ENCODE measurements around the gene ADGRA3.
A peak's percentile ranks its signal among the peaks of the same experiment; 100 is the strongest.

The ADGRA3 gene

GRCh38 chr4:22434895-22435294 lies 81.0 kb downstream of the ADGRA3 start:
- peak; percentile 6 for DNase-seq

GRCh38 chr4:22430626-22431025 lies 85.2 kb downstream of the ADGRA3 start:
- no peak for DNase-seq

DNA sequence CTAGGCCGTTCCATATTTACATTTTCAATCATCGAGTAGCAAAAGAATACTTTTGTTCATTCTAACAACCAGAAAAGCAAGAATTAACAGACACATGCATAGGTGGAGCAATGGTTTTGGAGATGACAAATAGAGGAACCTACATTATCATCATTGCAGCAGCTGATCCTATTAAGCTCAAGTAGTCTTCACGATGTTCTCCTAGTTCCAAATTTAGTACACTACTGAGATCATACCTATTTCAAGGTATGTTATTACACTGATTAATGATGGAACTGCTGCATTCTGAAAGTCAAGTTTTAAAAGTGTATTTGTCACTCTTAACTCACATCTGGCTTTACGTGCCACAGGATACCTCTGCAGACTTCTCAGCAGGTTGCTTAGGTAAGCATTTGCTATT lies 87.4 kb downstream of the ADGRA3 start:
- no peak for DNase-seq

DNA sequence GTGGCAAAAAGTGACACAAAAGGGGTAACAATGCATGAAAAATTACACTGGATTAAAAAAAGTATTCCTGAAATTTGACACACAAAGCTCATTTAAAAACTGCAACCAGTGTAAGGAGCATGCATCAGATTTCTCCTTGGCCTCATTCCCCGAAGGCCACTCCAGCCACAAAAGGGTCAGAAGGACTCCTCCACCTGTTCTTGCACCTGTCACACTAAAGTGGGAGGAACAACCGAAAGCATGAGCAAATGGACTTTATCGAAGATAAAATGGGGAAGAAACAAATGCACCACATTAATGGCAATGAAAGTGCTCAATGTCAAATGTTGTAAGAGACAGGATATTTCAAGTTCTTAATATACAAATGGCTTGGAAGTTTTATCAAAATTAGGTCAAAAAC lies 88.2 kb downstream of the ADGRA3 start:
- DNase-seq: no peak

DNA sequence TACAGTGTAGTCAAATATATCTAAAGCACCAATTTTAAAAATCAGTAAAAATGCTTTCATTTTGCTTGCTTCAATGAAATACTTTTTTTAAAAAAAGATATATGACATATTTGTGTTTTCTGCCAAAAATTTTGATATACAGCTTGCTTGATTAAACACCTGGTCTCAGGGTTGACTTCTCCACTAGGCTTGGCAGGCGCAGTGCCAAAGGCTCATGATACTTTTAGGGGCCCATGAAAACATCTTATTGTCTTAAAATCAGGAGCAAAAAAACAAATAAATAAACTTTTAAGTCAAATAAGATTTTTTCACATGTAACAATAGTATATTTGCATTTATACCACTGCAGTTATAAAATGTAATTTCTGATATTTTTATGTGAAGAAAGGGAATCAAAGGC lies 95.6 kb downstream of the ADGRA3 start:
- no peak for DNase-seq

DNA sequence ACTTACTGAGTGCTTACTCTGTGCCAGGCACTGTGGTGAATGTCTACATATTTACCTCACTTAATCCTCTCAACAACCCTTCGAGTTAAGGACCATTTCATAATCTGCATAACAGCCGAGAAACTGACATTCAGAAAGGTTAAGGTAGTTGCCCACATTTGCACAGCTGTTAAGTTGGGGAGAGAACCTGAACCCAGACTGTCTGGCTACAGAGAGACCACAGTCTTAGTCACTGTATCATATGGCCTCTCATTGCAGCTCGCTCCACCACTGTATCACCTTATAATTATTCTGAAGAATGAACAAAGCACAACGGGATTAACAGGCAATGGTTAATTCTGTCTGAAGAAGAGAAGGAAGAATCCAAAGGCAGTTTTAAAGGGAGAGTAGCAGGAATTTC lies 98.5 kb downstream of the ADGRA3 start:
- no peak for DNase-seq

- no peak for DNase-seq
Observed at GRCh38 chr4:22416403-22416802, 99.5 kb downstream of the ADGRA3 start.

DNA sequence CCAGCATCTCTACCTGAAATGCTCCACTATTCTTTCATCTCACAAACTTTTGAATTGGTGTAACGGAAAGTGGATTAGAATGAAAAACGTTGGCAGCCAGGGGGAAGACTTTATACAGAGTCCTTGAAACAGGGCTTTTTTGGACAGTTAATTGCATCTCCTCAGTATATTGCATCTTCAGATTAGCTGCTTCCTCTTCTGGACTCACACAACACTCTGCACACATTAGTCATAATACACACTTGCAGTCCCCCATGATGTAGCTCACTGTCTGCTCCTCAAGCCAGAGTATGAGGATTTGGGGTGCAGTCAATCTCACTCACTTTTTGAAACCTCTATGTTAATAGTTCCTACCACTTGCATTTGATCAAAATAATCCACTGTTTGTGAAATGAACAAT lies 101.0 kb downstream of the ADGRA3 start:
- DNase-seq: peak; percentile 14

DNA sequence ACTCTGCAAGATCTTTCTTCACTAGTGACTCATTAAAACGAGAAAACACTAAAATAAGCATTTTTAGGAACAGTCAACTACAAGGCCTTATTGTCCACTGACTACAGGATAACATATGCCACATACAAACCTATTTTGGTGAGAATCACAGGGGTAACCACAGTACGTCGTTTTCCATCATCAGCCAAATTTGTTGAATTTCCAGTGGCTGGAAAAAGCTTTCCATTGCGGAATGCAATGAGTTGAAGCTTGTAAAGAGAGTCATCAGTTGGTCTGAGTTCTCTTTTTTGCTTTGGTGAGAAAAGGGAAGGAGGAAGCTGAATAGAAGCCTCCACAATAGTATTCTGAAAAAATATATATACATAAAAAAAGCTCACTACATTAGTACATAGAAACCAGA lies 102.4 kb downstream of the ADGRA3 start:
- DNase-seq: peak; percentile 38

DNA sequence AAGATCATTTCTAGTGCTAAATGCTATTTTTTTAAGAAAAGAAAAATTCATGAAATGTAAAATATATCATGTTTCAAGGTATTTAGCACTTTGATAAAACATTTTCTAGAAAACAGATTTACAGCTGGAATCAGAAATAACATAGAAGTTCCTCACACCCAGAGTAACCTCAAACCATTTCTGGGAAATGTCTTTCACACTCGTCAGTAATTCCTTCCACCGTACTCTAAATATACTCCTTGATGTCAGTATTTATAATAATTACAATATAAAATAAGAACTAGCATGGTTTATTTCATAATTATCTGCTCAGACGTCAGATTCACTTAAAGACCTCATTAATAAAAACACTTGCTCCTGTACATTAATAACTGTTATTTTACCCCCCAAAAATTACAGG lies 103.9 kb downstream of the ADGRA3 start:
- DNase-seq: no peak

- peak; percentile 51 for DNase-seq
Observed at GRCh38 chr4:22410645-22411247, 105.1 kb downstream of the ADGRA3 start.

DNA sequence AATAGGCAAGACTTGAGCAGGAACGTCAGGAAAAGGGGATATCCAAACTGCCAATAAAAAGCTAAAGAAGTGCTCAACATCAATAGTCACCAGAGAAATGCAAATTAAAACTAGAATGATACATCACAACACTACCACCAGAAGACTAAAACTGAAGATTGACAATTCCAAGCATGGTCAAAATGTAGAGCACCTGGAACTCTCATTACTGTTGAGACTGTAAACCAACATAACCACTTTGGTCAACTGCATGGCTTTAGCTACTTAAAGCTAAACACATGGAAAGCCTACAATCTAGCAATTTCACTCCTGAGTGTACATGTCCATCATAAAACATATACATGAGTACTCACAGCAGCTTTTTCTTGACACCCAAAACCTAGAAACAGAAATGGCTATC lies 107.4 kb downstream of the ADGRA3 start:
- DNase-seq: no peak

- no peak for DNase-seq
Observed at GRCh38 chr4:22407361-22407760, 108.5 kb downstream of the ADGRA3 start.

DNA sequence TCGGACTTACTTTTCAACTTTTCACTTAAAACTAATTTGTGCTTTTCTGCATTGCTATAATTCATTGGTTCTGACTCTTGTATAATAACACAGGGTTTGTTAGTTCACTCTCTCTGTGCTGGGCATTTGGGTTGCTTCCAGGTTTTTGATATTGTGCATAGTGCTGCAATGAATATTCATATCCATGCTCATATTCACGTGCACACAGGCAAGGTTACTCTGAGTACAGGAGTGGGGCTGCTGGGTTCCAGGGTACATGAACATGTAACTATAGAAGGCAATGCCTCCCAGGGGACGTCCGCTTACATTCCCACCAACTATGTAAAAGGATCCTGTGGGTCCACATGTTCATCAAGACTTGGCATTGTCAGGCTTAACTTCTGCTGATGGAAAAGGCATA lies 117.2 kb downstream of the ADGRA3 start:
- DNase-seq: no peak

GRCh38 chr4:22391551-22391950 lies 124.3 kb downstream of the ADGRA3 start:
- no peak for DNase-seq

DNA sequence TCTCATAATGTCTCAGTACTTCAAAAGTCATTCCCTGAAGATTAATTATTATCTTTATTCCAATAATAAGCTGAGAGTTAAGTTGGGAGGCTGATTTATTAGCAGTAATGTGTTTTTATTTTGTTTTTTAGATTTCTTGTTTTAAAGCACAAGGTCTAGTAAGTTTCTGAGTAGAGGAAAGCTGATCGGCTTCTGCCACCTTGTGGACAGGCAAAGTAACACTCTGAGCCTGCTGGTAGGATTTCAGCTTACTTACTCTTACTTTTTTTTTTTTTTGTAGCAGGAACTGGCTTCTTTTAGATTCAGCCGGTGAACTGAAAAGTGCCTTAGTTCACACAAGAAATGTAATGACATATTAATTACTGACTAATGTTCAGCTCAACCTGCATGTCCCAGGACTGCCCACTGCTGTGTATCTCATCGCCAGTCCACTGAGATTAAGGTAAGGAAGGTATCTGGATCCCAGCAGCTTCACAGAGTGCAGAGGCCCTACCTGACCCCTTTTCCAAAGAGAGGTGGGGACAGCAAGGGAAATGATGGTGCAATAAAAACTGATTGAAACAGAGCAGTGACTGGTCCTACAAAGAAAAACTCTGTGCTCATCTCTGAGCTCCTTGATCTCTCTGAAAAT lies 126.5 kb downstream of the ADGRA3 start:
- peak; percentile 55 for DNase-seq

DNA sequence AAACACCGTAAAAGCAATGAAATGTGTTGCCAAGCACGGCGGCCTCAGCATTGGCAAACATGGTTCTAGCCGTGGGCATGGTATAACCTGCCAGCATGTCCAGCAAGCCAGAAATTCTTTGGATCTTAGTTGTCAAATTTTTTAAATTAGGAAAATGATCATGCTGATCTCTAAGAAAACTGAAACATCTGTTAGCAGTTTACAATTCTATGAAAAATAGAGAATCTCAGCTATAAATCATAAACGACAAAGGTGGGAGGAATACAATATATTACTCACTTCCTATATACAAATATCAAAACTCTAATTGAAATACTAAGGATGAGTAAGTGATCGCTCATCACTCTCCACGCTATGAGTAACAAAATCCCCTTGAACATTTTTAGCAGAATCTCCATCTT lies 130.3 kb downstream of the ADGRA3 start:
- DNase-seq: peak; percentile 5

DNA sequence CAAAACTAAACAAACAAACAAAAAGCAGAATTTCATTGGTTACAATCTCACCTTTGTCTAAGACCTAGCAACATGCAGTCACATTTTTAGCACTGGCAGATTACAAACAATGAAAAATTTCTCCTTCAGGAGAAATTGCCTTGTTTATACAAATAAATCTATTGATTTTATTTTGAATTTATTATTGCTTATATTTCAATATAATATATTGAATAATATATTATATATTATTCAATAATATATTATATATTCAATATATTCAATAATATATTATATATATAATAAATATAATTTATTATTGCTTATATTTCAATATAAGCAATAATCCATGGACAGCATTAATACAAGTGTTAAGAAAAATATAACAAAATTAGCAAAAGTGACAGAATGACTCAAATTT lies 131.7 kb downstream of the ADGRA3 start:
- DNase-seq: no peak

DNA sequence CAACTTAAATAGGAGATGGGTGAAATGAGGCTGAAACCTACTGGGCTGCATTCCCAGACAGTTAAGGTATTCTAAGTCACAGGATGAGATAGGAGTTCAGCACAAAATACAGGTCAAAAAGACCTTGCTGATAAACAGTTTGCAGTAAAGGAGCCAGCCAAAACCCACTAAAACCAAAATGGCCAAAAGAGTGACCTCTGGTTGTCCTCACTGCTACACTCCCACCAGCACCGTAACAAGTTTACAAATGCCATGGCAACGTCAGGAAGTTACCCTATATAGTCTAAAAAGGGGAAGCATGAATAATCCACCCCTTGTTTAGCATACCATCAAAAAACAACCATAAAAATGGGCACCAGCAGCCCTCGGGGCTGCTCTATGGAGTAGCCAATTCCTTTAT lies 133.7 kb downstream of the ADGRA3 start:
- peak; percentile 19 for DNase-seq

DNA sequence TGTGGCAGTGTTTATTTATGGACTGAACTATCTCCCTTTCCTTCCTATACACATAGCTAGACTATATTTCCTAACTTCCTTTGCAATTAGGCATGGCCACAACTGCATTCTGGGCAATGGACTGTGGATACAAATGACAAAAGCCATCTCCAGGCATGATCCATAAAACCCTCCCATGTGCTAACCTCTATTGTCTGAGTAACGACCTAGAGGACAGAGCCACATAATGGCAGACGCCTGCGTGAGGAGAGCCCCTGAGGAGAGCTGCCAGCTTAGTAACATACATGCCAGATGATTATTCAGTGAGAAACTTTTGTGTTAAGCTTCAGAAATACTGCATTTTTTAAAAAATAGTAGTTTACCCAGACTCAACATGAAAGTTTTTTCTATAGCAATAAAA lies 142.9 kb downstream of the ADGRA3 start:
- DNase-seq: no peak

- DNase-seq: no peak
Observed at GRCh38 chr4:22369901-22370562, 145.8 kb downstream of the ADGRA3 start.

DNA sequence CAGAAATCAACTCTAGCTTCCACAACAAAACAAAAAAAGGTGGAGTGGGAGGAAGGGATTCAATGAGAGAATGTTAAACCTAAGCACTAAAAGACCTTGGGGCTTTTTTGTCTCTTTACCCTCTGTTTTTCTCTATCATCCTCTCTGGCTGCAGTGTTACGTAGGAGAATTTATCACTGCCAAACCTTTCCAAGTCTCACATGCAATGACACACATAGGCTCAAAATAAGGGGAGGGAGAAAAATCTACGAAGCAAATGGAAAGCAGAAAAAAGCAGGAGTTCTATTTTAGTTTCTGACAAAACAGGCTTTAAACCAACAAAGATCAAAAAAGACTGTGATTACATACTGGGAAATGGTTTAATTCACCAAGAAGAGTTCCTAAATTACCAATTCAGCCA lies 152.1 kb downstream of the ADGRA3 start:
- DNase-seq: no peak

- no peak for DNase-seq
Observed at GRCh38 chr4:22363036-22363435, 152.8 kb downstream of the ADGRA3 start.

- DNase-seq: no peak
Observed at GRCh38 chr4:22356987-22357596, 158.8 kb downstream of the ADGRA3 start.
